NT2/D1 (cell line): ENCODE data around the gene ZNF451.

Experiments used
- YY1 ChIP-seq: IDR thresholded peaks from 2 replicates; pipeline ENCODE4 v1.6.1; 2011; ENCODE audit not compliant: insufficient read length, insufficient read depth
- ZNF274 ChIP-seq: IDR thresholded peaks from 2 replicates; pipeline ENCODE4 v1.6.1; 2011; ENCODE audit warnings: mild to moderate bottlenecking, low read depth, low read length

GRCh38 chr6:57207872-57208271 is 117.9 kb downstream of the ZNF451 start:
- no peak for TF ChIP-seq ZNF274
- TF ChIP-seq YY1: no peak
